ENCODE results near the gene CLEC20A.

- TF ChIP-seq CTCF (IDR thresholded peaks at IDR 0.05), result no peak
- no peak for TF ChIP-seq POLR2A (IDR thresholded peaks at IDR 0.05)
Measured at GRCh38 chr1:178465011-178465410, 31.8 kb downstream of the CLEC20A start.

All from body of pancreas (tissue), 4 donors.